ENCODE results near the gene WBP11.

The WBP11 gene

GRCh38 chr12:14824012-14824634 is 20.8 kb upstream of the WBP11 start:
- DNase-seq (ENCODE audit: low read depth), result no peak

GRCh38 chr12:14814014-14814413 is 10.7 kb upstream of the WBP11 start, which contains the start of gene SMCO3:
TSS of gene SMCO3 (minus strand) at chr12:14814182. CDS start at chr12:14806680, 7,502 bp downstream.
- no peak for DNase-seq (ENCODE audit: low read depth)

DNA sequence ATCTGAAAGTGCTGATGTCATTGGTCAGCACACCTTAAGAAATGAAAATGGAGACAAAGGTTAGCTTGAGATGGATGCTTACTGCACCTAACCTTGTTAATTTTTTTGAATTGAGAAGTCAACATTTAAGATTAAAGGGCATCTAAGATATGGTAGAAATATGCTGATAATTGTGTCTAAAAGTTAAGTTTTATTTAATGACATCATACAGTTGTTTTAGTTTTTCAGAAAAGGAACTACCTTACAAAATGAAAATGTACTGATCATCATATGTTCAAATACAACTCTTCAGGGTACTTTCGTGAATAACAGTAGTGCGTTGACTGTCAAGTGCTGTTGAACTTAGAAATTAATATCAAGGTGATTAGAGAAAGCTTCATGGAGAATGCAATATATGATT is 8.2 kb upstream of the WBP11 start:
- no peak for DNase-seq (ENCODE audit: low read depth)

DNA sequence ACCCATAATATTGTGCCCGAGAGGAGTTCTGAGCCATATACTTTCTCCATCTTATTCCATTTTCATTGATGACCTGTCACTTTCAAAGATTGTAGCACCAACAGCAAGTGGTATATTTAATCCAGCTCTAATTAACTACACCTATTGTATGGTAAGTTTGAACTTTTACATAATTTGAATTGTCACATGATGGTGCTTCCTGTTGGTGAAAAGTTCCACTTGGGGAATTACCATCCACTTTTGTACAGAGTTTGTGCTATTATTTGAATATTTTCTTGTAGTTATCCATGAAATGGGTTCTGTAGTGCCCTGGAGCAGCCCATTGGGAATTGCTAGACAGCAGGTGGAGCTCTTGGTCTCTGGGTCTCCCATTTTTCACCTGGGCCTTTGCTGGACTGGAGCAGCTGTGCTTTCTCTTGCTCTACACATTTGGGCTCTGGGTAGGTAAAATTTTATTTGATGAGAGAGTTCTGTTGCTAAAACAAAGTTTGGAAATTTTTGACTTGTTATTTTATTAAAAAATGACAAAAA is 7.7 kb upstream of the WBP11 start:
- DNase-seq (ENCODE audit: low read depth), result no peak

- no peak for DNase-seq (ENCODE audit: low read depth)
Measured at GRCh38 chr12:14810167-14810952, 7.1 kb upstream of the WBP11 start.

DNA sequence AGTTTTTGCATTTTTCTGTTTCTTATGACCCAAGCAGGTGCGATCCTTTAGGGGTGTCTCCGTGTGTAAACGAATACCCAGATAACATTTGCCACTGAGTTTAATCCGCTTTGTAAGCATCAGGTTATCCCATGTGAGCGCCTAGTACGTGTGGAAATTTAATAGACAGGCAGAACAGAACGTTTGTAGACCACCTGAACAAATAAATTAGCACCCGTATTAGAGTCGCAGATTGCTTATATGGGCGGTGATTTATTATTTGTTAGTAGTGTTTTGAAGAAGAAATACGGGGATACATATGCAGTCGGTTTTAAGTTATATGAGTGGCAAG is 517 bp upstream of the WBP11 start:
- DNase-seq (ENCODE audit: low read depth), result no peak

DNA sequence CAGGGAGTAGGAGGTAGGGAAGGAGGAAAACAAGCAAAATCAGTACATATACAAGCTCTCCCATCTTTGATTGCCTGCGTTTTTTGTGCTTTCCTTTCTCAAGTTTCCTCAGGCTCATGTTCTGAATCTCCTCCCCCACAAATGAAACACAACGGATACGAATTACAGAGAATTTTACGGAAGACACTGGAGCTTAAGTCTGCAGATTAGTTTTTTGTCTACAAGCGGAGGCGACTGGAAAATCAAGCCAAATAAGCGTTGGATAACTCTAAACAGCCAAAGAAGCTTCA is 612 bp downstream of the WBP11 start:
- no peak for DNase-seq (ENCODE audit: low read depth)

DNA sequence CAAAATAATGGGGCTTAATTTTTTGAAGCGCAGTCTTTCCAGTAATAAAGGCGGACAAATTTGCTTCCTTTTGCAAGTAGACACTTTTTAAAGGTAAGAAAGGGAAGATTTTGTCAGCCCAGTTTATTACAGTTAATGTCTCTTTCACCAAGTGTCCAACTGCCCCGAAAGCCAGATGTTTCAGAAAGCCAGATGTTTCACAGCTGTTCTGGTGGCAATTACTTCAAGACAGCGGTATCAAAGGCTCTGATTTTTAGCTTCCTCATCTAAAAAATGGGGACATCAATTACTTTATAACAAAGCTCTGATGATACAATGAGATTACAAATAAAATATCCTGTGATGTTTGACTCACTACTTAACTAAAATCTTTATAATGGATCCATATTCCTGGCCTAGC is 1.0 kb downstream of the WBP11 start:
- DNase-seq (ENCODE audit: low read depth), result no peak

- no peak for DNase-seq (ENCODE audit: low read depth)
Measured at GRCh38 chr12:14795028-14795448, 8.2 kb downstream of the WBP11 start.

DNA sequence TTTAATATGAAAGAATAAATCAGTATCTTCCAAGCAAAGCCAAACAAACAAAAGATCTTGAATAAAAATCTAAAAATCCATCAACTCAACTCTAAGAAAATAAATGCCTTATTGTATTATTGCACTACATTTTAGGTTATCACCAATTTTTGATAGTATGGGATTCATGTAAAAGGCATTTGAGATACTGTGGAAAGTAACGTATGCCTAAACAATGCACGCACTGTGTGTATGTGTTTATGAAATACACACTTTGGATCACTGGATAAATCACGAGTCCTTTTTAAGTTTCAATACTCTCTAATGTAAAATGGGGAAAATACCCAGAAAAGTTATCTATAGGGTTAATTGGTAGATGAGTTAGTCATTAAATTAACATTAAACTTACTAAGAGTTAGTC is 17.7 kb downstream of the WBP11 start:
- DNase-seq (ENCODE audit: low read depth), result no peak

DNA sequence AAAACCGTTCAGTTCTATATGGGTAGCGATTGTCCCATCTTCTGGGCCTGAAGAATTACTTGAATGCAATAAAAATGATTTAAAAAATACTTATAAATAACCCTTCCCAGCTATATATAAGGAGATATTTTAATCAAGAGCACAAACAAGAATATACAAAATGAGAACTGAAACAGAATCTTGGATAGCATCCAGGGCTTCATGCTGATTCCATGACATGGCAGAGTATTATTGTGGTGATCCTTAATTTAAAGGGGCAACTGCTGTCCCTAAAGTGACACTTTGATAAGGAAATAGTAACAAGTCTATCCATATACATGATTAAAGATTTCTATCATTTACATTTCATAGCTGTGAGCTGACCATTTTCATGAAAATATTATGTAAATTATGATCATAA is 18.8 kb downstream of the WBP11 start:
- no peak for DNase-seq (ENCODE audit: low read depth)

- no peak for DNase-seq (ENCODE audit: low read depth)
Measured at GRCh38 chr12:14782756-14783155, 20.5 kb downstream of the WBP11 start.

GRCh38 chr12:14781563-14781962 is 21.7 kb downstream of the WBP11 start:
- DNase-seq (ENCODE audit: low read depth), result no peak

- DNase-seq (ENCODE audit: low read depth), result no peak
Measured at GRCh38 chr12:14780859-14781258, 22.4 kb downstream of the WBP11 start.

- DNase-seq (ENCODE audit: low read depth), result no peak
Measured at GRCh38 chr12:14779834-14780233, 23.4 kb downstream of the WBP11 start.

DNA sequence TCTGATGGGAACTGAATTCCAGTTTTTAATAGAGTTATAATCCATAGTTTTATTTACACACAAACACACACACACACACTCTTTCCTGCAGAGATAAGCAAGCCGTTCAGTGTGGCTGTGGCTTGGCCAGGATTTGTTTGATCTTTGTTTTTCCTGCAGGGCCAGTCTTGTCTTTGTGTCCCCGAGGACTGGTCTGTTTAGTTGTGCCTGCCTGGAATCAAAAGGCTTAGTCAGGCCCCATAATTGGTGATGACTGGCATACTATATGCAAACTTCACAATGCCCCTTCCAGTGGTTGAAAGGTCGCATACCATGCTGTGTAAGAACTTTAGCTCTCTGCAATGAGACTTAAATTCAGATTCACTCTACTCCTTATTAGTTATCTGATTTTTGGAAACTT is 26.0 kb downstream of the WBP11 start:
- DNase-seq (ENCODE audit: low read depth), result no peak

GRCh38 chr12:14776236-14776961 is 26.9 kb downstream of the WBP11 start:
- no peak for DNase-seq (ENCODE audit: low read depth)

- DNase-seq (ENCODE audit: low read depth), result no peak
Measured at GRCh38 chr12:14775636-14775980, 27.7 kb downstream of the WBP11 start.

GRCh38 chr12:14774906-14775635 is 28.2 kb downstream of the WBP11 start:
- peak; percentile 15 for DNase-seq (ENCODE audit: low read depth)

GRCh38 chr12:14774074-14774905 is 29.0 kb downstream of the WBP11 start:
- peak; percentile 67 for DNase-seq (ENCODE audit: low read depth)

- no peak for DNase-seq (ENCODE audit: low read depth)
Measured at GRCh38 chr12:14773685-14774073, 29.6 kb downstream of the WBP11 start.

GRCh38 chr12:14772946-14773345 is 30.3 kb downstream of the WBP11 start:
- no peak for DNase-seq (ENCODE audit: low read depth)

All from stimulated activated CD8-positive, alpha-beta memory T cell treated with anti-CD3 and anti-CD28 coated beads, Interleukin-12 subunit alpha, Interleukin-12 subunit beta, amount 100 ng/mL, for 4 hours (primary cell).